IPS-NIHi7 (cell line): ENCODE data around the gene ASIC2.

Experiments used
- DNase-seq: peaks from one replicate; pipeline ENCODE4 v3.0.0; 2012; ENCODE audit warnings: mixed read lengths; ENCODE audit errors: extremely low spot score

ASIC2 gene

GRCh38 chr17:33288954-33289353 lies 4.1 kb downstream of the ASIC2 start:
- peak; percentile 52 for DNase-seq

GRCh38 chr17:33287096-33287725 lies 5.9 kb downstream of the ASIC2 start:
- DNase-seq = no peak

- no peak for DNase-seq
Observed at GRCh38 chr17:33285413-33285812, 7.7 kb downstream of the ASIC2 start.

- no peak for DNase-seq
Observed at GRCh38 chr17:33284022-33284421, 9.1 kb downstream of the ASIC2 start.

- DNase-seq = no peak
Observed at GRCh38 chr17:33280162-33280943, 12.7 kb downstream of the ASIC2 start.

GRCh38 chr17:33277436-33278100 lies 15.5 kb downstream of the ASIC2 start:
- DNase-seq = no peak

GRCh38 chr17:33273743-33274410 lies 19.2 kb downstream of the ASIC2 start:
- no peak for DNase-seq

- no peak for DNase-seq
Observed at GRCh38 chr17:33273271-33273670, 19.8 kb downstream of the ASIC2 start.

- DNase-seq = no peak
Observed at GRCh38 chr17:33272438-33272837, 20.7 kb downstream of the ASIC2 start.

GRCh38 chr17:33269337-33270060 lies 23.6 kb downstream of the ASIC2 start:
- DNase-seq = no peak

GRCh38 chr17:33267851-33268548 lies 25.1 kb downstream of the ASIC2 start:
- DNase-seq = no peak

GRCh38 chr17:33267271-33267790 lies 25.8 kb downstream of the ASIC2 start:
- DNase-seq = no peak

- no peak for DNase-seq
Observed at GRCh38 chr17:33266611-33267010, 26.5 kb downstream of the ASIC2 start.

- DNase-seq = no peak
Observed at GRCh38 chr17:33266116-33266515, 27.0 kb downstream of the ASIC2 start.

- no peak for DNase-seq
Observed at GRCh38 chr17:33263396-33263795, 29.7 kb downstream of the ASIC2 start.

- DNase-seq = no peak
Observed at GRCh38 chr17:33262266-33263123, 30.6 kb downstream of the ASIC2 start.

GRCh38 chr17:33261820-33262219 lies 31.3 kb downstream of the ASIC2 start:
- no peak for DNase-seq

GRCh38 chr17:33260638-33261037 lies 32.5 kb downstream of the ASIC2 start:
- DNase-seq = no peak

- DNase-seq = no peak
Observed at GRCh38 chr17:33258296-33258695, 34.8 kb downstream of the ASIC2 start.

GRCh38 chr17:33245183-33245582 lies 47.9 kb downstream of the ASIC2 start:
- DNase-seq = no peak
